Embryonic facial prominence (tissue), 1 donor: Measurements from ENCODE around the gene LSR.
A peak's percentile ranks its signal among the peaks of the same experiment; 100 is the strongest.

ENCODE experiments used
- DNase-seq: peaks from one replicate; pipeline ENCODE4 v3.0.0-alpha.2; 2016; ENCODE audit errors: extremely low spot score

LSR gene

GRCh38 chr19:35247526-35248309 is 1.1 kb upstream of the LSR start:
- peak; percentile 13 for DNase-seq

- DNase-seq, result no peak
Observed at GRCh38 chr19:35249146-35249847, 495 bp downstream of the LSR start.

DNA sequence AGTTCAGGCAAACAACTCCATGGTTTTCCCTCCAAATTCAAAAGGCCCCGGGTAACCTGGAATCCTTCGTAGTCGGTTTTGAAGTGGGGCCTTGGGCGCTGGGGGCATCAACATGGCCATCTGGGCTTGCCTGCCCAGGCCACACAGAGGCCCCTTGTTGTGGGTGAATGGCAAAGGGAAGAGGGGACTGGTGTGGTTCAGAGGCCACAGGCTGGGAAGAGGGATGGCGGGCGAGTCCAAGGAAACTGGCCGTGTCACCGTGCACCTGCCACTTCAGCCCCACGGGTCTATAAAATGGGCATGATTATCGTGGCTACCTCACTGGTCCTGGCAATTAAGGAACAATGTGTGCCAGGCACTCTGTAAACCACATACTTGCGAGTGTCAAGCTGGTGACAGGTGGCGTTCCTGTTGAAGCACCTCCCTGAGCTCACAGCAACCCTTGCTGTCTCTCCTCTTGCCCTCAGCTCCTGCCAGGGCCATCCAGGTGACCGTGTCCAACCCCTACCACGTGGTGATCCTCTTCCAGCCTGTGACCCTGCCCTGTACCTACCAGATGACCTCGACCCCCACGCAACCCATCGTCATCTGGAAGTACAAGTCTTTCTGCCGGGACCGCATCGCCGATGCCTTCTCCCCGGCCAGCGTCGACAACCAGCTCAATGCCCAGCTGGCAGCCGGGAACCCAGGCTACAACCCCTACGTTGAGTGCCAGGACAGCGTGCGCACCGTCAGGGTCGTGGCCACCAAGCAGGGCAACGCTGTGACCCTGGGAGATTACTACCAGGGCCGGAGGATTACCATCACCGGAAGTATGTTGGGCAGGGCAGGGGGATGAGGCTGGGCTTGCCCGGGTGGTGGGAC is 1.3 kb downstream of the LSR start:
- no peak for DNase-seq

DNA sequence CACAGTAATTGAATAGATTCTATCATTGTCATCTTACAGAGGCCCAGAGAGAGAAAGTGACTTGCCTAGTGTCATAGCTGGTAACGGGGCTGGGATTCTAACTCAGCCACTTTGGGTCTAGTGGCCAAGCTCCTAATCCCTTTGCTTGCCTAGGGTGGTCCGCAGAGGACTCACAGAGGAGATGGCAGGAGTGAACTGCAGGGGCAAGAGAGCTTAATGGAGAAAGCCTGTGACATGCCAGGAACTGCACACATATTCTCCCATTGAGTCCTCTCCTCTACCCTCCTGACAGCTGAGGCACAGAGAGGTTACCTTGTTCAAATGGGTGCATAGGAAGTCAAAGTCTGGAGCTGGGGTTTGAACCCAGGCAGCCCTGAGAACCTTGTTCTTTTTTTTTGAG is 2.7 kb downstream of the LSR start:
- no peak for DNase-seq

DNA sequence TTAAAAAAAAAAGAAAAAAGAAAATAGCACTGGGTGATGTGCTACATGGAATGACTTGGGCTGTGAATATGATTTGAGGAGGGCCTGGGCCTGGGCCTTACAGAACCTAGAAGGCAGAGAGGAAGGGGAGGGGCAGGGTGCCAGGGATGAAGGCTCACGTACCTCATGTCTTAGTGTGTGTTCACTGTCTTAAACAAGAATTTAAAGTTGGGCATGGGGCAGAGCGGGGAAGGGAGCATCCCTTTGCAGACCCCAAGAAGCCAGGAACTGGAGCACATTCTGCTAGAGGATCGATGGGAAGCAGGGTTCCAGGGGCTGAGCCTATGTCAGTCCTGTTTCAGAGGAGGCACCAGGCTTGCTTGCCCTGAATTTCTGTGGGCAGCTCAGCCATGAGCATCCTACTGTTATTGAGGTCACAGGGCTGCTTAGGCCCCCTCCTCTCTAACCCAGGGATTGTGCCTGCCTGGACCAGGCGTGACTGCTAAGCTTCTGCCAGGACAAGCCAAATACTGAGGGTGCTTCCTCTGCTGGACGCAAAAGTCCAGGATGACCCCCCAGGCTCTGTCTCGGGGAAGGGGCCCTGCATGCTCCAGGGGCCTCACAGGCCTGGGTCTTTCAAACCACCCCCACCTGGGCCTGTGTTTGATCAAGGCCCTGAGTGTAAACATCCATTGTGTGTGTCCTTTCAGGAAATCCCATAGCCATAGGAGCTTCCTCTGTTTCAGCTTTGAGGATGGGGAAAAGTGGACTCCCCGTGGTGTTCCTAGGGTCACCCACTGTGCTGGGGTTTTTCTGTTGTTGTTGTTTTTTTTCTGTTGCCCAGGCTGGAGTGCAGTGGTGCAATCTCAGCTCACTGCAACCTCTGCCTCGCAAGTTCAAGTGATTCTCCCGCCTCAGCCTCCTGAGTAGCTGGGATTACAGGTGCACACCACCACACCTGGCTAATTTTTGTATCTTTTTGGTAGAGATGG is 4.8 kb downstream of the LSR start:
- DNase-seq, result no peak

GRCh38 chr19:35254341-35255297 is 5.8 kb downstream of the LSR start:
- DNase-seq, result no peak

DNA sequence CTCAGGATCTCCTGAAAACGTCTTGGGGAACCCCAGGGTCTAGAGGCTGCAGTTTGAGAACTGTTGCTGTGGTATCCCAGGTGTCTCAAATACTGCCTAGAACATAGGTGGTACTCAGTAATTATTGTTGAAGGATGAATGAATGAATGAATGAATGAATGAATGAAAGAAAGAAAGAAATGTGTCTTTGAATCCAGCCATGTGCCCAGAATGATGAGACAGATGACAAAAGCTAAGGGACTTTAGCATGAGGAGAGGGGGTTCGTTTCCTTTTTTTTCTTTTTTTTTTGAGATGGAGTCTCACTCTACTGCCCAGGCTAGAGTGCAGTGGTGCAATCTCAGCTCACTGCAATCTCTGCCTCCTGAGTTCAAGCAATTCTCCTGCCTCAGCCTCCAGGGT is 7.8 kb downstream of the LSR start:
- DNase-seq, result no peak

- no peak for DNase-seq
Observed at GRCh38 chr19:35257113-35257461, 8.3 kb downstream of the LSR start.

DNA sequence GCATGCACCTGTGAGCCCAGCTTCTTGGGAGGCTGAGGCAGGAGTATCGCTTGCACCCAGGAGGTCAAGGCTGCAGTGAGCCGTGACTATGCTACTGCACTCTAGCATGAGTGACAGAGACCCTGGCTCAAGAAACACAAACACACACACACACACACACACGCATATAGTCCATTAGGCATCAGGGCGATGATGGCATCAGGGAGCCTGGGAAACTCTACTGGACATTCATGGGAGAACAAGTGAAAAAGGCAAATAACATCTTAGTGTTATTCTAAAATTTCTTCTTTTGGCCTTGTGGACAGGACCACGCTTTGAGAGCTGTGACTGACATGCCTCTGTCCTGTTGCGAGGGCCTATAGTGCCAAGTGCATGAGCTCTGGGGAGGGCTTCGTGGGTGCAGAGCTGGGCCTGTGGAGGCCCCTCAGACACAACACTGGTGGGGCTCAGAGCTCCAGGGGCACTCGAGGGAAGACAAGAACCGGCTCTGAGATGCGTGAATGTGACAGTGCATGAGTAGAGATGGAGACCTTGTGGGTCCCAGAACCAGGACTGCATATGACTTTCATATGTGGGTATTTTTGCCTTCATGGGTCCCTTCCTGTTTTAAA is 12.0 kb downstream of the LSR start:
- DNase-seq, result no peak

DNA sequence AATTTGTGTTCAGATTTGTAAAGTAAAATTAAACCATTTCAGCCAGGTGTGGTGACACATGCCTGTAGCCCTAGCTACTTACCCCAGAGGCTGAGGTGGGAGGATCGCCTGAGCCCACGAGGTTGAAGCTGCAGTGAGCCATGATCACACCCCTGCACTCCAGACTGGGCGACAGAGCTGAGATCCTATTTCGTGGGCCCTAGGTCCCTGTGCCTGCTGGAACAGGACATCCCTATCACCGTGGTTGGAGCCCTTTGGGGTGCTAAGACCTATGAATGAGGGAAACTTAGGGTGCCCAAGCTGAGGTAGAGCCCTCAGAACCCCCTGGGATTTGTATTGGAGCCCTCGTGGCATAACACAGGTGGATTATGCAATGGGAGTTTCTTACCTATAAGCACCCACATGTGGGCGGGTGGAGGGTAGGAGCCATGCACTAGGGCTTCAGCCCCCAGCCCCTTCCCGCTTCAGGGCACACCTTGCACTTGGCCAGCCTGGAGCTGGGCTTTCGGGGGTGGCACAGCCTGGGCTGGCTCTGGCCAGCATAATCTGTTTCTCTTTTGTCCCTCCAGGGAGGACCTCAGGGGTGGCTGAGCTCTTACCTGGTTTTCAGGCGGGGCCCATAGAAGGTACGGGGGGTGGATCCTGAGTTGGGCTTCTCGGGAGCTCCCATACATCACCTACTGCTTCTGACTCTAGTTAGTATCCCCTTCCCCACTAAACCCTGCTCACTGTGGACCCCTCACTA is 12.7 kb downstream of the LSR start:
- no peak for DNase-seq

GRCh38 chr19:35262101-35262761 is 13.4 kb downstream of the LSR start:
- no peak for DNase-seq

DNA sequence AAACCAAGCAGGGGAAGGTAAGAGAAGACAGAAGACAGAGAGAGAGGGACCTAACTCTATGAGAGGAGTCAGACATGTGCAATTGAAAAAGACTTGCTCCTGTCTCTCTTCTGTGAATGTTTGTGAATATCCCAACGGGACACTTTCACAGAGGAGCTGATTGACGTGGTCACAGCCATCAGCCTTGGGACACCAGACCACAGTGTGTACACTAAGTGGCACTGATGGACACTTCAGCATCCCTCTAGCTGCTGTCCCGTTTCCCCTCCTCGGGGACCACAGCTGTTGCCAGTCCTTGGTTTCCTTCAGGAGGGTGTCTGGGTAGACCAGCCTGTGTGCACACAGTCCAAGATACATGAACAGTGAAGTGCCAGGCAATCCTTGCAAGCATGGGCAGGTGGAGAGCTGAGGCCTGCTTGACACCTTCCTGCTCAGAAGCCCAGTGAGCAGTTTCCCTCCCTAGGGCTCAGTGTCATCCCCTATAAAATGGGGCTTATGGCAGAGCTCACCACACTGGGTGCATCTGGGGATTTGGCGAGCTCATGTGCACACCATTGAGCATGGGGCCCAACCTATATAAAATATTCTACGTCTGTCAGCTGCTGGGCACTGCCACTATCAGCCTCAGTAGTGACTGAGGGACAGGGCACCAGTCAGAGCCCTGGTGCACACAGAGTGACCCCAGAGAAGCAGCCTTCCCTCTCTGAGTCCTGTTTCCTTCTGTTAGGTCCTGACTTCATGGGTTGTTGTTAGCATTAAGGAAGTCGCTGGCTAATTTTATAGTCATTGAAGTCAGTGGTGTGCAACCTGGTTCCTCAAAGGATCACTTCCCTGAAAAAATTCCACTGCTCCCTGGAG is 15.7 kb downstream of the LSR start:
- no peak for DNase-seq

DNA sequence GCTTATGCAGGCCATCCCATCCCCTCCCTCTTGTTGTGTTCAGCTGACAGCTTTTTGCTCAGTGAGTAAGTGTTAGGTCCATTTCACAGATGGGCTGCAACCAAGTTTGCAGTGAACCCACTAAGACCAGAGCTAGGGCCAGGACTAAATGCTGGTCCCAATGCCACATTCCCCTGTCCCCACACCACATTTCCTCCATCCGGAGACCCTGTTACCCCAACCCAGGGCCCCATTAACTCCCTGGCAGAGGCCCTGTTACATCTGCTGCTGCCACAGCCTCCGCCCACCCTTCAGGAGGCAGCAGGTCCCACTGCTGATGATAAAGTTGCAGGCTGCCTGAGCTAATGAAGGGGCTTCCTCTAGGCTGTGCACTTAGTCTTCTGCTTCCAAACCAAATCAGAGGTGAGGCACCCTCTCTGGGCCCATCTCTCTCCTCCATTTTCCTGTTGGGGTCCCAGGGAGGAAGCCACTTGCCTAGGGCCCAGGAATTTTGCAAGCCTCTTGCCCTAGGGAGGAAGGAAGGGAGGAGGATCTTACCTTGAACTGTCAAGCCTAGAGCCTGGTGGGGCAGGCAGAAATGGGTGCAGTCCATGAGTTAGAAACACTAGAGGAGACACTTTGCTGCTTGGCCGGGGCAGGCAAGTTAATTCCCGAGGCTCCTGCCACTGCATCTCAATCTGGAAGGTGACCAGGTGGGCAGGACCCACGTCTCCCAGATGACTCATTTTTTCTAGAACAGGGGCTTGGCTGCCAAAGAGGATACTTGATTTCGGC is 16.5 kb downstream of the LSR start:
- no peak for DNase-seq

DNA sequence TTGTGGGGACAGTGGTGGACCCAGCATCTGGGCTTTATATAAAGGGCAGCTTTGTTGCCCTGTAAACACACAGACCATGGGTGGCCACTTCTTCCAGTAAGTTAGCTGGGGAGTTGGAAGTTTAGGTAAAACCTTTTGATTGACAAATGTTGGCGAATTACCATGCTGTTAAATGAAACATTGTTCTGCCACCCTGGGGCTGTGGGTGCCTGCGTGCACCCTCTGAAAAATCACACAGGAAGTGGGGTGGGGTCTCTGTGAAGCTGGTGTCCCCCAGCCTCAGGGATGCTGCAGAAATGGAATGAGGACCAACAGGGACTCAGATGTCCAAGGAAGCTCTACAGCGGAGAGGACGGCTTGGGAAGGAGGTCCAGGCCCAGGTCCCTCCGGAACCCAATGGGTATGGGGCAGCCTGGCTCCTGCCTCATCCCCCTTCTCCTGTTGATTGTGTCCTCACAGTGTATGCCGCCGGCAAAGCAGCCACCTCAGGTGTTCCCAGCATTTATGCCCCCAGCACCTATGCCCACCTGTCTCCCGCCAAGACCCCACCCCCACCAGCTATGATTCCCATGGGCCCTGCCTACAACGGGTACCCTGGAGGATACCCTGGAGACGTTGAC is 17.2 kb downstream of the LSR start:
- DNase-seq, result no peak

DNA sequence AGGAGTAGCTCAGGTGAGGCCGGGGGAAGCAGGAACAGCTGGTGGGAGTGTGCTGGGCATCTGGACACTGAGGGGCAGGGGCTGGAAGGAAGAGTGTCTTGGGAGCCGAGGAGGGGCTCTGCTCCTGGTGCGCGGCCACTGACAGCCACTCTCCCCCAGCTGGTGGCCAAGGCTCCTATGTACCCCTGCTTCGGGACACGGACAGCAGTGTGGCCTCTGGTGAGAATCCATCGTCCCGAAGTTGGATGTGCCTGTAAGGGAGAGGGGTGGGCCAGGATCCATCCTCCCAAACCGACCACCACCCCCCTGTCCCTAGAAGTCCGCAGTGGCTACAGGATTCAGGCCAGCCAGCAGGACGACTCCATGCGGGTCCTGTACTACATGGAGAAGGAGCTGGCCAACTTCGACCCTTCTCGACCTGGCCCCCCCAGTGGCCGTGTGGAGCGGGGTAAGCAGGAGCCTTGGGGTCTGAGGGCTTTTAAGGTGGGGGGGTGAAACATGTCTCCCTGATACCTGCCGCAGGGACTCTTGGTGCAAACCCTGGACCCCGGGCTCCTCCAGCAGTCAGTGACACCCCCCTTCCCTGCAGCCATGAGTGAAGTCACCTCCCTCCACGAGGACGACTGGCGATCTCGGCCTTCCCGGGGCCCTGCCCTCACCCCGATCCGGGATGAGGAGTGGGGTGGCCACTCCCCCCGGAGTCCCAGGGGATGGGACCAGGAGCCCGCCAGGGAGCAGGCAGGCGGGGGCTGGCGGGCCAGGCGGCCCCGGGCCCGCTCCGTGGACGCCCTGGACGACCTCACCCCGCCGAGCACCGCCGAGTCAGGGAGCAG is 17.9 kb downstream of the LSR start:
- no peak for DNase-seq
